GM23248 (cell line): ENCODE measurements around the gene SLC25A18.

Experiments
- EZH2 ChIP-seq: fragments of 200-600 bp; sonication (generic); IDR thresholded peaks from 2 replicates; pipeline ENCODE4 v1.6.1; 2018; ENCODE audit warnings: antibody characterized with exemption, mild to moderate bottlenecking; ENCODE audit not compliant: insufficient read depth, poor library complexity, severe bottlenecking
- EZH2phosphoT487 ChIP-seq: fragments of 200-600 bp; sonication (generic); IDR thresholded peaks from 2 replicates; pipeline ENCODE4 v1.6.1; 2018; ENCODE audit warnings: antibody characterized with exemption, moderate library complexity, mild to moderate bottlenecking, low read depth; ENCODE audit not compliant: insufficient read depth

DNA sequence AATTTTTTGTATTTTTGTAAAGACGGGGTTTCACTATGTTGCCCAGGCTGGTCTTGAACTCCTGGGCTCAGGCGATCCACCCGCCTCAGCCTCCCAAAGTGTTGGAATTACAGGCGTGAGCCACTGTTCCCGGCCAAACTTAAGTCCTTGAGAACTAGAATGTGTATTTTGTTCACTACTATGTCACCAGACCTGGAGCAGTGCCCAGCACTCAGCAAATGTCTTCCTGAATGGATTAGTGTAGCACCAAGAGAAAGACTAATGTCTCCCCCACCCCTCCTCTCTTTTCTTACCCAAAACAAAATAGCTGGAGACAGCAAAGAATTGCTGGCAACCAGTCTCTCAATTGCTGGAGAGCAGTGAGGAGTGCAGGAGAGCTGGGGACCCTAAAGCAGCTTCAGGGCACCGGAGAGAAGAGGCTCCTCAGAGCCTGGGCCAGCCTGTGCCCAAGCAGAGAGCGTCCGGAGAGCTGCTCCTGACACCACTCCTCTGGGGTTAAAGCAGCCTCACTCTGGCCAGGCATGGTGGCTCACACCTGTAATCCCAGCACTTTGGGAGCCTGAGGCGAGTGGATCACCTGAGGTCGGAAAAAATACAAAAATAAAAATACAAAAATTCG is 14.9 kb downstream of the SLC25A18 start:
- no peak for TF ChIP-seq EZH2phosphoT487
- TF ChIP-seq EZH2: no peak
